GM19025 (cell line): Measurements from ENCODE around the gene BBIP1.

Experiments used
- ATAC-seq: cut with Tn5 transposase; IDR thresholded peaks from one replicate; pipeline ENCODE4 v1.9.1; 2021; ENCODE audit warnings: mild to moderate bottlenecking, low read depth, moderate library complexity; ENCODE audit not compliant: unreplicated experiment

The BBIP1 gene

DNA sequence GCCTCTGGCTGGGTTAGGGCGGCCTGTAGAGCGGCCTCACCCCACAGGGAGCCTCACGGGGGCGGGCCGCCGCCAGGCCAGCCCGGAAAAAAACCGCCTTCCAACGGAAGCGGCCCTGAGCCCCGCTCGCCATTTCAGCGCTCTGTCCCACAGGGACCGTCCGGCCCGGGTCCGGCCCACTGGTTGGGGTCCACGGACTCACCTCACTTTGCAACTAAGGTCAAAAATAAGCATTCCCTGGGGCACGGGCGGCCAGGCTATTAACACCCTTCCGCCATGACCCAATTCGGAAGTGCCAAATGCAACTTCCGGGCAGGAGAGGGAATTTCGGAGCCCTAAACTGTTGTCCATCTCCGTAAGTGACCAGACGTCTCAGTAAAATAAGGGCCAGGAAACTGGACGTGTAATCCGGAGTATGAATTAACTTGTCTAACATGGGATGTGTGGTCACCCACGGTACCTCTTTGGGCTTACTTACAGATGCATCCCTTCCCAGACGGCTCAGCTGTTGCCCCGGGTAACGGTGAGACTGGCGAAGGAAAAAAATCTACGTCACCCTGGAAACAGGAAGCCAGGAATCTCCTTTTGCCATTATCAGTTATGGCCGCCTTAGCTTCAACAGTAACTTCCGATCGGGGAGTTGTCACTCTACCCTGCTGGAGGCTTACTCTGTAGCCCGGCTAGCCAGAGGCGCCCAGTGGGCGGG lies at the start of gene BBIP1:
Gene BBIP1, minus strand, starts transcription at position 538 of the 706 bp plus-strand sequence. CDS start 1,023 bp downstream, outside the sequence.
- ATAC-seq = peak; percentile 77

- peak; percentile 45 for ATAC-seq
Observed at GRCh38 chr10:110967645-110968044, 48.7 kb upstream of the BBIP1 start.

GRCh38 chr10:110967009-110967630 lies 48.1 kb upstream of the BBIP1 start:
- ATAC-seq = no peak

DNA sequence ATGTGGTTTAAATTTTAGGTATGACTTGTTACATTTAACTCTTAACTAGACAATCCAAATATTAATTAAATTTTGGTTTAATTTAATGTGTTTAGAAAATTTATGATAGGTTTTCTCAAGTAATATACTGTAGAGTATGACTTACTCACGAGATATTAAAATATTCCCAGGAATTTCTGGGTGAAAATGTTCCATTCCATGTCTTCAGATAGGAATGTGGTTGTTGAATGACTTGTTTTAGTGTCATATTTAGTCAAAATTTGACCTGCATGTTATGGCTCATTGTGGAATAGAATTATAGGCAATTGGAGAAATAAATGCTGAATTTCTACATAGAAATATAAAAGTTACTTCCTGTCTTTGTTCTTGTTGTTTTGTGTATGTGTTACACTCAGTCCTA lies 47.2 kb upstream of the BBIP1 start:
- ATAC-seq = no peak

- no peak for ATAC-seq
Observed at GRCh38 chr10:110965216-110965615, 46.2 kb upstream of the BBIP1 start.

DNA sequence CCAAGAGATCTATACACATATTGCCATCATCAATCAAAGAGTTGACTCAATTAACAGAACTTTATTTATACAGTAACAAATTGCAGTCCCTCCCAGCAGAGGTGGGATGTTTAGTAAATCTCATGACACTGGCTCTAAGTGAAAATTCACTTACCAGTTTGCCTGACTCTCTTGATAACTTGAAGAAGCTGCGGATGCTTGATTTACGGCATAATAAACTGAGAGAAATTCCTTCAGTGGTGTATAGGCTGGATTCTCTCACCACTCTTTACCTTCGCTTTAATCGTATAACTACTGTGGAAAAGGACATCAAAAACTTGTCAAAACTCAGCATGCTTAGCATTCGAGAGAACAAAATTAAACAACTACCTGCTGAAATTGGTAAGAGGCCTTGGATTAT lies 45.7 kb upstream of the BBIP1 start:
- no peak for ATAC-seq

DNA sequence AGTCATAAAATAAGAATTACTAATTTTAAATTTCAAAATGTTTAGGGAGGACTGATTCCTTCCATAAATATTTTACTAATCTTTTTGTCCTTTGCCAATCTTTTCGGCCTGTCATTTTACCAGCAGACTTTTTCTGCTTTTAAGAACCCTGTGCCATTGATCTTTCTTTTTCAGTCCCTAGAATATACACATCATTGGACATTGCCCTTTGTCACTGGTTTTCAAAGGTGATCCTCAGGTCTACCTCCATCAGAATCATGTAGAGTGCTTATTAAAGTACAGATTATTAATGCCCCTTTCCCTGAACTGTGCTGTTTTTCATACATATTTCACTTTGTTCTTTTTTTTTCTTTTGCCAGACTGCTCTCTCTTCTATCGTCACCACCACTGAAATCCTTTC lies 44.2 kb upstream of the BBIP1 start:
- no peak for ATAC-seq

DNA sequence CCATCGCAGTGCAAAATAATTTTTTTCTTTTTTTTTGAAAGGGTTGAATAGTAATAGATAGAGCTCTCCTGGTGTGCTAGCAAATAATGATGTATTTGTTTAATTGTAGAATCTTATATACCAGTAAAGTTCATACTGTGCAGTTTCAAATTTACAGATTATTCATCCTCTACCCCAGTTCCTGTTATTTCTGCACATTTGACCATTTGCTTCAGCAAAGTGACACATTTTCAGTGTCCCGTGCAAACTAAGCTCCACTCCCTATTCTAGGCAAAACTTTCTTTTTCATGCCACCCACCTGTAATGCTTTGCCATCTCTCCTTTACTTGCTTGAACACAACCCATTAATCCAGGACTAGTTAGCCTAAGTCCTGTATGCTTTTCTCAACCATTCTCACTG lies 43.5 kb upstream of the BBIP1 start:
- no peak for ATAC-seq

GRCh38 chr10:110960333-110960712 lies 41.3 kb upstream of the BBIP1 start:
- ATAC-seq = no peak

DNA sequence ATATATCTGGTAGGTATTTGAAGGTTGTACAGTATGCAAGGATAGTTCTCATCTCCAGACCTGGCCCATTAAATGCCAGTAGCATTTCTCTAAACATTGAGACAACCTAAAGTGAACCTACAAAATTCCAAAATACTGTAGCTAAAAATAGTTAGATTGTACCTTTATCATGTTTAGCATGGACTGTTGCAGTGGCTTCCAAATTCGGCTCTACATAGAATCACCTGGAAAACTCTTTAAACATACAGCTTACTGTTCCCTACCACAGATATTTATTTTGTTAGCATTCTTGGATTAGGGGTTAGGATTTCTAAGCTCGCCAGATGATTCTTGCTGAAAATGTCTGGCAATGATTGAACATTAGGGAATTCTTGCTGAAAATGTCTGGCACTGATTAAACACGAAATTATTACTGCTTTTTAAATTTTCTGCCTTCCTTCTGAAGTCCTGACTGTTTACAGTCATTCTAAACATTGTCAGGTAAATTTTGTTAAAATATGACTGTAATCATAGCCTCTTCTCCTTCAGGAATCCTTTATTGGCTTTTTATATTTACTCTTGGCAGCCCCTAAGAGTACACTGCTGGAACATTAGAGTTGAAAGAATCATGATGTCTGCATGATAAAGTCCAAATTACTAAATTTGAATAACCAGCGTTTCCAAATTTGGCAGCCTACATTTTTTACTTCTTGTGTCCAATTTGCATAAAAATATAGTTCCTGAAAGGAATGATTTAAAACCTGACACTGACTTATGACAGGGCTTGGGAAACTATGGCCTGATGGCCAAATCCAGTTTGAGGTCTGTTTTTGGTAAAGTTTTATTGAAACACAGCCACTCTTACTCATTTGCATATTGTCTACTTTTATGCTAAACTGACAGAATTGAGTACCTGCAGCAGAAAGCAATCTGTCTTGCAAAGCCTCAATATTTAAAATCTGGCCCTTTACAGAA lies 40.7 kb upstream of the BBIP1 start:
- no peak for ATAC-seq

DNA sequence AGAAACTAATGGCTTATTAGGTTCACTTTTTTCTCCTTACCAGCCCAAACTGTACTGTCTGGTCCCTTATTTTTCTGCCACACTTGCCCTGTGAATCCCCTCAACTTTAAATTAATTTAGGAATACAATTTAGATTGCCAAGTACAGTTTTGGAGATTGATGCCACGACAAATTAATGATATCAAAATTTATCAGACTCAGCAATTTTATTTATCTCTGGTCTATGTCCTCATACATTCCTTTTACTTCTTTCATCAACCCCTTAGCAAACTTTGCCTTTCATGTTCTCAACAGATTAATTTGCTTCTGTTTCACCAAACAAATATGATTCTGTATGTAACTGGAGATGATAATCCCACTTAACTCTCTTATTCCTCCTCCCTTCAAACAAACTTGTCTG lies 38.6 kb upstream of the BBIP1 start:
- no peak for ATAC-seq

GRCh38 chr10:110951381-110951780 lies 32.4 kb upstream of the BBIP1 start:
- no peak for ATAC-seq

DNA sequence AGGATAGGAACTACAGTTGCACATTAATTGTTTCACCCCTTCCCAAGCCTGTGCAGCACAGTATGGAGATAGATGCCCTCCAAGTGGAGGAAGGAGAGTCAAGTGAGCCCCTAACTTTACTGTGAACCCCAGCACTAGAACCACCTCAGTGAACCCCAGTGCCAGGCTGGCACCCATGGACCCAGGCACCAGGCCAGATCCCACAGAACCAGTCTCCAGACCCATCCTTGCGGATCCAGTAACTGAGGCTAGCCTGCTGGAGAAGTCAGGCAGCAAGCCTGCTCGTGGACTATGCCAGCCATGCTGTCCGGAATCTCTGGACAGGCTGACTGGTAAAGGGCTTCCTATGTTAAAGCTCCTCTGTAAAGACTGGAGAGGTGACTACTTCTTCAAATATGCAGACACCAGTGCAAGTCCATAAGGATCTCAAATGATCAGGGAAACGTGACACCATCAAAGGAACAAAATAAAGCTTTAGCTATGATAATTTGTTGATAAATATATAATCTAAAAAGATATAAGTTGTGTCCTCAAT lies 28.1 kb upstream of the BBIP1 start:
- no peak for ATAC-seq

DNA sequence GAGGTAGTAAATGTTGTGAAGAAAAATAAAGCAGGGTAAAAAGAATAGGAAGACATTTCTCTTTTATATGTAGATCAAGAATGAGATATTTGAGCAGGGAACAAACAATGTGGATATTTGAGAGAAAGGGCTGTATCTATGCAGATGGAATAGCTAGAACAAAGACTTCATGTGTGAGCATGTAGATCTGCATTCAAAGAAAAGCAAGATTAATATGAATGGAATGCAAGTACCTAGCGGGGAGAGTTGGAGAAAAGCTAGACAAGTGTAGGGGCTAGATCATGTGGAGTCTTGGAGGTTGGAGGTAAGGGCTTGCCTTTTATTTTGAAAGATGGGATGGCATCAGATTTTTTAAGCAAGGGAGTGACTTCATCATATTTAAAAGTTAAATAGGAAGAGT lies 27.5 kb upstream of the BBIP1 start:
- ATAC-seq = no peak

- no peak for ATAC-seq
Observed at GRCh38 chr10:110944792-110945396, 25.9 kb upstream of the BBIP1 start.

DNA sequence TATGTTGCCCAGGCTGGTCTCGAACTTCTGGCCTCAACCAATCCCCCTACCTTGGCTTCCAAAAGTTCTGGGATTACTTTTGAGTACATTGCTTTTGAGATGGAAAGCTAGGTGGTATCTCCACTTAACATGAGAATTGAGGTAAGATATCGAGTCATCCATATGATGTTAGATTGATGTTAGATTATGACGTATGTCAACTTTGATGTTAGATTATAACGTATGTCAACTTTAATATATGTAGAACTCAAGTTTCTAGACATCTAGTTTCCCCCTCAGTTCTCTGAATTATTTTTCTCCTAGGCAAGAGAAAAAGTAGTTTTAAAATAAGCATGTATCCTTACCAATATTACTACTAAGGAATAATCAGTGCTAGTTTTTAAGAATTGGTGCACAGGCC lies 20.4 kb upstream of the BBIP1 start:
- ATAC-seq = no peak

GRCh38 chr10:110936757-110937156 lies 17.8 kb upstream of the BBIP1 start:
- no peak for ATAC-seq

GRCh38 chr10:110932505-110933180 lies 13.7 kb upstream of the BBIP1 start:
- no peak for ATAC-seq

GRCh38 chr10:110931769-110932381 lies 12.9 kb upstream of the BBIP1 start:
- ATAC-seq = no peak

DNA sequence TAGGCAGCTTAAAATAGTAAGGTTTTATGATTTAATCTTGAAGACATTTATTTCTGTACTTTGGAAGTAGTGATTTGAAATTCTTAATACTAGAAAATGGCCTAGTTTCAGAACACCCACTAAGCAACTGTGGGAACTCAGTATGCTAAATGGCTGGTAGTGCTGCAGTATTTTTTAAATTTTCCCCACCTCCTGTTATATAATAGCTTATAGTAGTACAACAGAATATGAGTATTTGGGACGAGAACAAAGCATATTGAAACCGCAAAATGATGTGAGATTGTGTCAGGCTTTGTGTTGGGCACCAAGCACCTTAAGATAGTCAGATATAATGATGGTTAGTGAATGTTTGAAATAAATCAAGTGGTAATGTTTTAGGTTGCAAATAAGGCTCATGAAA lies 8.5 kb upstream of the BBIP1 start:
- no peak for ATAC-seq
